SK-N-SH (cell line): Measurements from ENCODE around the gene PIK3R1. TPM values are rescaled to one million over a fixed set of nuclear protein-coding genes. Genes with fewer than 3 reads are reported as not detected.

Experiments
- CTCF ChIA-PET: fragments of 300-600, 350-600 bp; formaldehyde crosslinking; extraction: SDS; loops from one replicate; lab custom pipeline; 2021; lab: Yijun Ruan, JAX
- POLR2A ChIA-PET: fragments of 350-600 bp; sonication (Branson Sonifier 250); formaldehyde crosslinking; extraction: SDS; loops from one replicate; lab custom pipeline; 2020; ENCODE audit warnings: antibody characterized with exemption, inconsistent platforms; lab: Yijun Ruan, JAX
- DNase-seq: peaks from one replicate; pipeline ENCODE4 v3.0.0; 2012
- H2AFZ ChIP-seq: fragments of 200-600 bp; sonication (generic); 2 replicates; pipeline ENCODE4 v1.8.1; 2016; ENCODE audit warnings: antibody characterized with exemption, mild to moderate bottlenecking, low read depth
- H3F3A ChIP-seq: fragments of 200-600 bp; sonication (generic); replicated peaks from 2 replicates; pipeline ENCODE3; 2016; ENCODE audit warnings: antibody characterized with exemption, mild to moderate bottlenecking; ENCODE audit not compliant: insufficient read depth
- H3K27ac ChIP-seq, 2 experiments: fragments of 200-500 bp in 1 of 2; fragments of 200-600 bp in 1 of 2; sonication (Bioruptor generic) in 1 of 2; sonication (generic), shearing (Covaris generic) in 1 of 2; 2 replicates each; pipeline versions ENCODE4 v1.5.1 to v1.6.1; 2014 to 2016; ENCODE audit warnings: low read depth in 2 of 2, inconsistent platforms in 1 of 2, low read length in 1 of 2, mild to moderate bottlenecking in 1 of 2, mixed read lengths in 1 of 2
- H3K27me3 ChIP-seq: fragments of 200-600 bp; sonication (generic), shearing (Covaris generic); 2 replicates; pipeline ENCODE4 v1.6.1; 2016; ENCODE audit warnings: mixed run types; ENCODE audit not compliant: insufficient read depth
- H3K36me3 ChIP-seq, 2 experiments: fragments of 200-500 bp in 1 of 2; fragments of 200-600 bp in 1 of 2; sonication (Bioruptor generic) in 1 of 2; sonication (generic) in 1 of 2; replicated peaks in 1 of 2; 2 replicates each; pipeline versions ENCODE3 to v1.5.1; 2014 to 2016; ENCODE audit warnings: low read length in 1 of 2, mild to moderate bottlenecking in 1 of 2; ENCODE audit not compliant: insufficient read depth in 2 of 2, control insufficient read depth in 1 of 2
- H3K4me1 ChIP-seq, 2 experiments: fragments of 200-500 bp in 1 of 2; fragments of 200-600 bp in 1 of 2; sonication (Bioruptor generic) in 1 of 2; sonication (generic), shearing (Covaris generic) in 1 of 2; 2 replicates each; pipeline versions ENCODE4 v1.5.1 to v1.6.1; 2014 to 2016; ENCODE audit warnings: low read depth in 1 of 2, low read length in 1 of 2, mixed run types in 1 of 2; ENCODE audit not compliant: insufficient read depth in 2 of 2, control insufficient read depth in 1 of 2
- H3K4me2 ChIP-seq: fragments of 200-600 bp; sonication (generic), shearing (Covaris generic); 2 replicates; pipeline ENCODE4 v1.6.1; 2017; ENCODE audit warnings: mixed run types
- H3K4me3 ChIP-seq, 2 experiments: fragments of 200-500 bp in 1 of 2; fragments of 200-600 bp in 1 of 2; sonication (Bioruptor generic) in 1 of 2; sonication (generic), shearing (Covaris generic) in 1 of 2; 2 replicates each; pipeline versions ENCODE4 v1.5.1 to v1.8.1; 2014 to 2016; ENCODE audit warnings: low read depth in 2 of 2, inconsistent platforms in 1 of 2, low read length in 1 of 2, mild to moderate bottlenecking in 1 of 2, mixed read lengths in 1 of 2, moderate library complexity in 1 of 2
- H3K79me2 ChIP-seq: fragments of 200-600 bp; sonication (generic); 2 replicates; pipeline ENCODE4 v1.8.1; 2017; ENCODE audit warnings: mild to moderate bottlenecking; ENCODE audit not compliant: insufficient read depth
- H3K9ac ChIP-seq: fragments of 200-600 bp; sonication (generic); 2 replicates; pipeline ENCODE4 v1.6.1; 2017; ENCODE audit warnings: mixed run types
- H3K9me2 ChIP-seq: fragments of 200-600 bp; sonication (generic); 2 replicates; pipeline ENCODE4 v1.6.1; 2017; ENCODE audit warnings: mixed run types
- H3K9me3 ChIP-seq: fragments of 200-600 bp; sonication (generic); 2 replicates; pipeline ENCODE4 v1.6.1; 2017; ENCODE audit warnings: mixed run types, mild to moderate bottlenecking, moderate library complexity
- H4K20me1 ChIP-seq: fragments of 200-600 bp; sonication (generic); 2 replicates; pipeline ENCODE4 v1.6.1; 2017; ENCODE audit warnings: mild to moderate bottlenecking, mixed run types; ENCODE audit not compliant: insufficient read depth
- CHD2 ChIP-seq: fragments of 150-350 bp; IDR thresholded peaks from 2 replicates; pipeline ENCODE4 v1.6.1; 2018; ENCODE audit warnings: low read length; ENCODE audit not compliant: partially characterized antibody
- ELF1 ChIP-seq: IDR thresholded peaks from 2 replicates; pipeline ENCODE4 v1.4.0; 2012
- EP300 ChIP-seq, 2 experiments: IDR thresholded peaks; 2 replicates each; pipeline versions ENCODE4 v1.4.0 to v1.6.1; 2012; ENCODE audit warnings: borderline replicate concordance in 1 of 2, low read depth in 1 of 2, low read length in 1 of 2
- EZH2phosphoT487 ChIP-seq: fragments of 200-600 bp; sonication (generic); IDR thresholded peaks from 2 replicates; pipeline ENCODE4 v1.6.1; 2017; ENCODE audit warnings: low read depth, mixed run types, mild to moderate bottlenecking, antibody characterized with exemption, moderate library complexity, borderline replicate concordance
- FOSL2 ChIP-seq: IDR thresholded peaks from 2 replicates; pipeline ENCODE4 v1.4.0; 2012; ENCODE audit warnings: low read depth, mild to moderate bottlenecking, moderate library complexity, borderline replicate concordance
- JUND ChIP-seq: IDR thresholded peaks from 2 replicates; pipeline ENCODE4 v1.4.0; 2012
- MXI1 ChIP-seq: IDR thresholded peaks from 2 replicates; pipeline ENCODE4 v1.6.1; 2012; ENCODE audit warnings: mild to moderate bottlenecking, low read depth, low read length, improper control_type of control experiment
- NFIC ChIP-seq: IDR thresholded peaks from 2 replicates; pipeline ENCODE4 v1.4.0; 2012; ENCODE audit warnings: borderline replicate concordance
- RAD21 ChIP-seq: IDR thresholded peaks from 2 replicates; pipeline ENCODE4 v1.6.1; 2012; ENCODE audit warnings: mild to moderate bottlenecking, low read length
- RCOR1 ChIP-seq: fragments of 150-350 bp; IDR thresholded peaks from 2 replicates; pipeline ENCODE4 v1.6.1; 2017; ENCODE audit warnings: antibody characterized with exemption, low read length
- SIN3A ChIP-seq: IDR thresholded peaks from 2 replicates; pipeline ENCODE4 v1.6.1; 2012; ENCODE audit warnings: low read depth, mild to moderate bottlenecking, low read length, moderate library complexity, borderline replicate concordance
- SMC3 ChIP-seq: IDR thresholded peaks from 2 replicates; pipeline ENCODE4 v1.6.1; 2012; ENCODE audit warnings: low read depth, low read length, improper control_type of control experiment
- YY1 ChIP-seq: IDR thresholded peaks from 2 replicates; pipeline ENCODE4 v1.4.0; 2012; ENCODE audit warnings: low read depth, mild to moderate bottlenecking
- WGBS: methylation state at CpG from one replicate; pipeline ENCODE4 v1.1.6; 2017; ENCODE audit warnings: low lambda C conversion rate; 5-methylcytosine and 5-hydroxymethylcytosine counted together
- polyA plus RNA-seq, 3 experiments: library from polyadenylated mRNA; depleted of rRNA; stranded (reverse); fragments of >200 nt; gene quantifications; 2 replicates each; pipeline ENCODE4 v1.2.3, GENCODE V29; 2012
- TF ChIP-seq, protein P1 (sequence below): IDR thresholded peaks from 2 replicates; pipeline ENCODE4; 2012
- TF ChIP-seq, protein P2 (sequence below): fragments of 200-600 bp; sonication (generic); IDR thresholded peaks from 2 replicates; pipeline ENCODE4 v1.6.1; 2017; ENCODE audit warnings: antibody characterized with exemption, mild to moderate bottlenecking, moderate library complexity
- TF ChIP-seq, protein P3 (sequence below): IDR thresholded peaks from 2 replicates; pipeline ENCODE4 v1.6.1; 2012; ENCODE audit warnings: mild to moderate bottlenecking, low read depth, low read length, moderate library complexity
- TF ChIP-seq, protein P4 (sequence below): fragments of 150-350 bp; IDR thresholded peaks from 2 replicates; pipeline ENCODE4 v1.6.1; 2017; ENCODE audit warnings: antibody characterized with exemption, low read length, low read depth, borderline replicate concordance
- TF ChIP-seq, protein P5 (sequence below): IDR thresholded peaks from 2 replicates; pipeline ENCODE4 v1.4.0; 2012; ENCODE audit warnings: low read depth, borderline replicate concordance

The PIK3R1 gene
- polyA plus RNA-seq, 1 of the 3 experiments (the other 2 are of a cell fraction): 2.0 TPM

DNA sequence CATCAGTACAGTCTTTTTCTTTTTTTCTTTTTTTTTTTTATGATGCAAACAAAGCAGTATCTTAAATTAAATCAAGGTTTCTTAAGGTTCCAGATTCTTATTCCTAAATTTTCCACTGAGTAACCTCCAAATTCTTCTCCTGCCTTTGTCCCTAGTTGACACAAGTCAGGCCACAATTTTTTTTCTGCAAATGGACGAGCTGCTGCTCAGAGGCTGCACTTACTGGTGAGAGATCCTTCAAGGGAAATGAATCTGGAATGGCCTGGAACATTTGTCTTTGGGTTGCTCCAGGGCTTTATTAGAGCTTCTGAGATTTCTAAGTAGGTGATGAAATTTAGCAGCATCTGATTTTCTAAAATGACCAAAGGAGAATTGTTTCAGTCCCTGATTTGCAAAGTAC lies 39.3 kb downstream of the PIK3R1 start:
- Histone ChIP-seq H3F3A (no peaks in the 10 kb centered on the region), H3K36me3 (peaks cover 0 to 7% of the 10 kb centered on the region in 2 experiments), H3K27me3 (no peaks in the 10 kb centered on the region), H4K20me1 (no peaks in the 10 kb centered on the region), H3K27ac (no peak overlapping the region), H3K4me2 (no peak overlapping the region), H3K9ac (no peak overlapping the region), H3K9me3 (no peaks in the 10 kb centered on the region), H3K4me1 (peaks cover 45 to 71% of the 10 kb centered on the region in 2 experiments; a peak in 3 of 4 replicates), H3K79me2 (peaks cover 9% of the 10 kb centered on the region; the same call in 1 of the 2 replicates), H3K9me2 (no peaks in the 10 kb centered on the region), H2AFZ (no peak overlapping the region), H3K4me3 (no peak overlapping the region)
- TF ChIP-seq, protein P1, sequence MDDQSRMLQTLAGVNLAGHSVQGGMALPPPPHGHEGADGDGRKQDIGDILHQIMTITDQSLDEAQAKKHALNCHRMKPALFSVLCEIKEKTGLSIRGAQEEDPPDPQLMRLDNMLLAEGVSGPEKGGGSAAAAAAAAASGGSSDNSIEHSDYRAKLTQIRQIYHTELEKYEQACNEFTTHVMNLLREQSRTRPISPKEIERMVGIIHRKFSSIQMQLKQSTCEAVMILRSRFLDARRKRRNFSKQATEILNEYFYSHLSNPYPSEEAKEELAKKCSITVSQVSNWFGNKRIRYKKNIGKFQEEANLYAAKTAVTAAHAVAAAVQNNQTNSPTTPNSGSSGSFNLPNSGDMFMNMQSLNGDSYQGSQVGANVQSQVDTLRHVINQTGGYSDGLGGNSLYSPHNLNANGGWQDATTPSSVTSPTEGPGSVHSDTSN: no peak
- TF ChIP-seq, protein P2, sequence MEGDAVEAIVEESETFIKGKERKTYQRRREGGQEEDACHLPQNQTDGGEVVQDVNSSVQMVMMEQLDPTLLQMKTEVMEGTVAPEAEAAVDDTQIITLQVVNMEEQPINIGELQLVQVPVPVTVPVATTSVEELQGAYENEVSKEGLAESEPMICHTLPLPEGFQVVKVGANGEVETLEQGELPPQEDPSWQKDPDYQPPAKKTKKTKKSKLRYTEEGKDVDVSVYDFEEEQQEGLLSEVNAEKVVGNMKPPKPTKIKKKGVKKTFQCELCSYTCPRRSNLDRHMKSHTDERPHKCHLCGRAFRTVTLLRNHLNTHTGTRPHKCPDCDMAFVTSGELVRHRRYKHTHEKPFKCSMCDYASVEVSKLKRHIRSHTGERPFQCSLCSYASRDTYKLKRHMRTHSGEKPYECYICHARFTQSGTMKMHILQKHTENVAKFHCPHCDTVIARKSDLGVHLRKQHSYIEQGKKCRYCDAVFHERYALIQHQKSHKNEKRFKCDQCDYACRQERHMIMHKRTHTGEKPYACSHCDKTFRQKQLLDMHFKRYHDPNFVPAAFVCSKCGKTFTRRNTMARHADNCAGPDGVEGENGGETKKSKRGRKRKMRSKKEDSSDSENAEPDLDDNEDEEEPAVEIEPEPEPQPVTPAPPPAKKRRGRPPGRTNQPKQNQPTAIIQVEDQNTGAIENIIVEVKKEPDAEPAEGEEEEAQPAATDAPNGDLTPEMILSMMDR: no peak
- TF ChIP-seq EP300 (IDR thresholded peaks at IDR 0.05; ENCODE audit: borderline replicate concordance in 1 of 2, low read depth in 1 of 2, low read length in 1 of 2): no peak
- no peak for TF ChIP-seq SMC3
- no peak for TF ChIP-seq JUND
- no peak for TF ChIP-seq ELF1
- TF ChIP-seq NFIC: no peak
- no peak for TF ChIP-seq FOSL2
- TF ChIP-seq, protein P3, sequence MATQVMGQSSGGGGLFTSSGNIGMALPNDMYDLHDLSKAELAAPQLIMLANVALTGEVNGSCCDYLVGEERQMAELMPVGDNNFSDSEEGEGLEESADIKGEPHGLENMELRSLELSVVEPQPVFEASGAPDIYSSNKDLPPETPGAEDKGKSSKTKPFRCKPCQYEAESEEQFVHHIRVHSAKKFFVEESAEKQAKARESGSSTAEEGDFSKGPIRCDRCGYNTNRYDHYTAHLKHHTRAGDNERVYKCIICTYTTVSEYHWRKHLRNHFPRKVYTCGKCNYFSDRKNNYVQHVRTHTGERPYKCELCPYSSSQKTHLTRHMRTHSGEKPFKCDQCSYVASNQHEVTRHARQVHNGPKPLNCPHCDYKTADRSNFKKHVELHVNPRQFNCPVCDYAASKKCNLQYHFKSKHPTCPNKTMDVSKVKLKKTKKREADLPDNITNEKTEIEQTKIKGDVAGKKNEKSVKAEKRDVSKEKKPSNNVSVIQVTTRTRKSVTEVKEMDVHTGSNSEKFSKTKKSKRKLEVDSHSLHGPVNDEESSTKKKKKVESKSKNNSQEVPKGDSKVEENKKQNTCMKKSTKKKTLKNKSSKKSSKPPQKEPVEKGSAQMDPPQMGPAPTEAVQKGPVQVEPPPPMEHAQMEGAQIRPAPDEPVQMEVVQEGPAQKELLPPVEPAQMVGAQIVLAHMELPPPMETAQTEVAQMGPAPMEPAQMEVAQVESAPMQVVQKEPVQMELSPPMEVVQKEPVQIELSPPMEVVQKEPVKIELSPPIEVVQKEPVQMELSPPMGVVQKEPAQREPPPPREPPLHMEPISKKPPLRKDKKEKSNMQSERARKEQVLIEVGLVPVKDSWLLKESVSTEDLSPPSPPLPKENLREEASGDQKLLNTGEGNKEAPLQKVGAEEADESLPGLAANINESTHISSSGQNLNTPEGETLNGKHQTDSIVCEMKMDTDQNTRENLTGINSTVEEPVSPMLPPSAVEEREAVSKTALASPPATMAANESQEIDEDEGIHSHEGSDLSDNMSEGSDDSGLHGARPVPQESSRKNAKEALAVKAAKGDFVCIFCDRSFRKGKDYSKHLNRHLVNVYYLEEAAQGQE: no peak
- no peak for TF ChIP-seq YY1
- TF ChIP-seq RAD21: no peak
- TF ChIP-seq MXI1: no peak
- TF ChIP-seq RCOR1: no peak
- TF ChIP-seq SIN3A: no peak
- TF ChIP-seq, protein P4, sequence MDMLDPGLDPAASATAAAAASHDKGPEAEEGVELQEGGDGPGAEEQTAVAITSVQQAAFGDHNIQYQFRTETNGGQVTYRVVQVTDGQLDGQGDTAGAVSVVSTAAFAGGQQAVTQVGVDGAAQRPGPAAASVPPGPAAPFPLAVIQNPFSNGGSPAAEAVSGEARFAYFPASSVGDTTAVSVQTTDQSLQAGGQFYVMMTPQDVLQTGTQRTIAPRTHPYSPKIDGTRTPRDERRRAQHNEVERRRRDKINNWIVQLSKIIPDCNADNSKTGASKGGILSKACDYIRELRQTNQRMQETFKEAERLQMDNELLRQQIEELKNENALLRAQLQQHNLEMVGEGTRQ: no peak
- no peak for TF ChIP-seq EZH2phosphoT487
- TF ChIP-seq, protein P5, sequence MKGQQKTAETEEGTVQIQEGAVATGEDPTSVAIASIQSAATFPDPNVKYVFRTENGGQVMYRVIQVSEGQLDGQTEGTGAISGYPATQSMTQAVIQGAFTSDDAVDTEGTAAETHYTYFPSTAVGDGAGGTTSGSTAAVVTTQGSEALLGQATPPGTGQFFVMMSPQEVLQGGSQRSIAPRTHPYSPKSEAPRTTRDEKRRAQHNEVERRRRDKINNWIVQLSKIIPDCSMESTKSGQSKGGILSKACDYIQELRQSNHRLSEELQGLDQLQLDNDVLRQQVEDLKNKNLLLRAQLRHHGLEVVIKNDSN: no peak
- no peak for TF ChIP-seq CHD2
- no peak for DNase-seq
- WGBS: 80% methylated on average over 1 of the region's 1 CpG
- POLR2A ChIA-PET: no interaction called here
- CTCF ChIA-PET: interaction anchor here (0.7 to 2.1 kb wide), 4 partner anchors 13 to 1045 kb away, joined by 3 to 15 read pairs (median 4); no protein-coding TSS in a partner anchor
